HCT116 (cell line): ENCODE measurements around the gene CIC. TPM values are rescaled to one million over a fixed set of nuclear protein-coding genes. Genes with fewer than 3 reads are reported as not detected.

Experiments used
- ATAC-seq: fragments of 200-7000 bp; cut with Tn5 transposase; 2 replicates; pipeline ENCODE4 v1.9.1; 2020; ENCODE audit warnings: mild to moderate bottlenecking, moderate library complexity
- BruUV-seq: library from RNA; stranded (reverse); fragments of 400-500 nt; replicated peaks from 2 replicates; lab custom pipeline; 2021; lab: Mats Ljungman, UMichigan
- CTCF ChIA-PET: fragments of 300-600 bp; sonication (Branson Sonifier 250); formaldehyde crosslinking; loops from one replicate; lab custom pipeline; 2021; ENCODE audit warnings: antibody characterized with exemption; lab: Charles Lee
- POLR2A ChIA-PET: fragments of 300-600, 350-600 bp; sonication (Branson Sonifier 250); formaldehyde crosslinking; loops from one replicate; lab custom pipeline; 2021; ENCODE audit warnings: antibody characterized with exemption; lab: Charles Lee
- RAD21 ChIA-PET, 2 experiments: fragments of 300-600 bp; sonication (Branson Sonifier 250); formaldehyde crosslinking; loops; one replicate each; lab custom pipeline; 2023; ENCODE audit warnings: low total read pairs in 2 of 2; ENCODE audit not compliant: uncharacterized antibody in 2 of 2, unreplicated experiment in 2 of 2, low non-redundant PET in 1 of 2; lab: Charles Lee
- DNase-seq: peaks from one replicate; pipeline ENCODE4 v3.0.0-alpha.2; 2010; ENCODE audit warnings: low read depth, low spot score
- H2AFZ ChIP-seq: fragments of 200-600 bp; shearing (Covaris generic), sonication (generic); 2 replicates; pipeline ENCODE4 v1.6.1; 2017; ENCODE audit warnings: low read depth, mixed run types, mixed read lengths, antibody characterized with exemption, low read length; ENCODE audit not compliant: poor library complexity, severe bottlenecking
- H3K27ac ChIP-seq: 2 replicates; pipeline ENCODE4 v1.5.1; 2012; ENCODE audit warnings: low read depth, low read length
- H3K27me3 ChIP-seq: fragments of 200-600 bp; sonication (generic); 2 replicates; pipeline ENCODE4 v1.6.1; 2016; ENCODE audit warnings: mixed run types, low read length, mixed read lengths; ENCODE audit not compliant: insufficient read depth
- H3K36me3 ChIP-seq, 2 experiments: fragments of 200-500 bp in 1 of 2; fragments of 200-600 bp in 1 of 2; sonication (Bioruptor generic) in 1 of 2; sonication (generic) in 1 of 2; 2 replicates each; pipeline versions ENCODE4 v1.5.1 to v1.6.1; 2014 to 2016; ENCODE audit warnings: low read length in 2 of 2, inconsistent platforms in 1 of 2, mixed read lengths in 1 of 2, mixed run types in 1 of 2; ENCODE audit not compliant: insufficient read depth in 2 of 2, control insufficient read depth in 1 of 2
- H3K4me1 ChIP-seq, 2 experiments: fragments of 200-600 bp in 1 of 2; sonication (generic) in 1 of 2; 2 replicates each; pipeline versions ENCODE4 v1.5.1 to v1.6.1; 2012 to 2017; ENCODE audit warnings: low read length in 2 of 2, inconsistent platforms in 1 of 2, mild to moderate bottlenecking in 1 of 2, mixed read lengths in 1 of 2, mixed run types in 1 of 2, moderate library complexity in 1 of 2; ENCODE audit not compliant: insufficient read depth in 2 of 2, control insufficient read depth in 1 of 2
- H3K4me2 ChIP-seq: fragments of 200-600 bp; sonication (generic); 2 replicates; pipeline ENCODE4 v1.6.1; 2017; ENCODE audit warnings: mixed run types, low read length, mixed read lengths
- H3K4me3 ChIP-seq, 2 experiments: fragments of 200-600 bp in 1 of 2; sonication (generic) in 1 of 2; replicated peaks in 1 of 2; 2 replicates each; pipeline ENCODE4 v1.5.1; 2011 to 2016; ENCODE audit warnings: low read length in 2 of 2, control low read depth in 1 of 2, low read depth in 1 of 2, mild to moderate bottlenecking in 1 of 2, mixed read lengths in 1 of 2, mixed run types in 1 of 2
- H3K79me2 ChIP-seq: fragments of 200-600 bp; sonication (generic); 2 replicates; pipeline ENCODE4 v1.6.1; 2017; ENCODE audit warnings: mild to moderate bottlenecking, mixed run types, low read length, moderate library complexity, mixed read lengths; ENCODE audit not compliant: insufficient read depth
- H3K9ac ChIP-seq: fragments of 200-600 bp; sonication (generic); 2 replicates; pipeline ENCODE4 v1.6.1; 2016; ENCODE audit warnings: low read length, mixed read lengths
- H3K9me2 ChIP-seq: fragments of 200-600 bp; sonication (generic), shearing (Covaris generic); 2 replicates; pipeline ENCODE4 v1.6.1; 2017; ENCODE audit warnings: mixed run types, mild to moderate bottlenecking, moderate library complexity; ENCODE audit not compliant: insufficient read depth
- H3K9me3 ChIP-seq, 2 experiments: fragments of 200-500 bp in 1 of 2; fragments of 200-600 bp in 1 of 2; sonication (Bioruptor generic) in 1 of 2; sonication (generic) in 1 of 2; 2 replicates each; pipeline ENCODE4 v1.6.1; 2014 to 2017; ENCODE audit warnings: low read length in 2 of 2, mixed read lengths in 2 of 2, inconsistent platforms in 1 of 2, low read depth in 1 of 2, mild to moderate bottlenecking in 1 of 2, mixed run types in 1 of 2, moderate library complexity in 1 of 2; ENCODE audit not compliant: control insufficient read depth in 1 of 2, insufficient read depth in 1 of 2
- H4K20me1 ChIP-seq: fragments of 200-600 bp; sonication (generic), shearing (Covaris generic); 2 replicates; pipeline ENCODE4 v1.6.1; 2017; ENCODE audit warnings: mixed run types, mild to moderate bottlenecking, moderate library complexity; ENCODE audit not compliant: insufficient read depth
- ATF3 ChIP-seq: IDR thresholded peaks from 2 replicates; pipeline ENCODE4 v1.6.1; 2012
- CBX3 ChIP-seq: IDR thresholded peaks from 2 replicates; pipeline ENCODE4 v1.6.1; 2012; ENCODE audit warnings: low read depth
- CEBPB ChIP-seq: IDR thresholded peaks from 2 replicates; pipeline ENCODE4 v1.6.1; 2012; ENCODE audit warnings: low read depth
- CTCF ChIP-seq, 3 experiments: fragments of 200-600 bp in 1 of 3; sonication (generic) in 1 of 3; IDR thresholded peaks in 2 of 3; conservative IDR thresholded peaks in 1 of 3; 2 replicates each; pipeline ENCODE4 v1.5.1; 2012 to 2017; ENCODE audit warnings: low read depth in 2 of 3, low read length in 2 of 3, antibody characterized with exemption in 1 of 3, borderline replicate concordance in 1 of 3, control low read depth in 1 of 3, mild to moderate bottlenecking in 1 of 3, mixed read lengths in 1 of 3, mixed run types in 1 of 3, moderate library complexity in 1 of 3; ENCODE audit not compliant: insufficient read depth in 1 of 3
- EGR1 ChIP-seq: IDR thresholded peaks from 2 replicates; pipeline ENCODE4 v1.6.1; 2012; ENCODE audit warnings: low read depth
- ELF1 ChIP-seq: IDR thresholded peaks from 2 replicates; pipeline ENCODE4 v1.6.1; 2012; ENCODE audit warnings: low read depth, borderline replicate concordance
- FOSL1 ChIP-seq: IDR thresholded peaks from 2 replicates; pipeline ENCODE4 v1.6.1; 2012; ENCODE audit warnings: low read depth
- JUND ChIP-seq: IDR thresholded peaks from 2 replicates; pipeline ENCODE4 v1.6.1; 2012
- MAX ChIP-seq: IDR thresholded peaks from 2 replicates; pipeline ENCODE4 v1.6.1; 2012
- POLR2A ChIP-seq: IDR thresholded peaks from 2 replicates; pipeline ENCODE4 v1.7.0; 2011; ENCODE audit warnings: borderline replicate concordance; ENCODE audit not compliant: insufficient read depth, insufficient read length; ENCODE audit errors: extremely low read depth
- POLR2AphosphoS5 ChIP-seq: IDR thresholded peaks from 2 replicates; pipeline ENCODE4 v1.6.1; 2011; ENCODE audit warnings: mild to moderate bottlenecking, low read depth, low read length, moderate library complexity
- RAD21 ChIP-seq: IDR thresholded peaks from 2 replicates; pipeline ENCODE4 v1.6.1; 2012; ENCODE audit warnings: low read depth, mild to moderate bottlenecking
- REST ChIP-seq: IDR thresholded peaks from 2 replicates; pipeline ENCODE4 v1.6.1; 2012; ENCODE audit warnings: low read depth
- SIN3A ChIP-seq: IDR thresholded peaks from 2 replicates; pipeline ENCODE4 v1.6.1; 2012; ENCODE audit warnings: low read depth
- SP1 ChIP-seq: IDR thresholded peaks from 2 replicates; pipeline ENCODE4 v1.6.1; 2012; ENCODE audit warnings: low read depth
- SRF ChIP-seq: IDR thresholded peaks from 2 replicates; pipeline ENCODE4 v1.6.1; 2012; ENCODE audit warnings: low read depth
- TCF7L2 ChIP-seq: IDR thresholded peaks from 2 replicates; pipeline ENCODE4 v1.7.0; 2011; ENCODE audit warnings: borderline replicate concordance, inconsistent platforms; ENCODE audit not compliant: insufficient read depth, insufficient read length; ENCODE audit errors: extremely low read depth
- YY1 ChIP-seq: IDR thresholded peaks from 2 replicates; pipeline ENCODE4 v1.6.1; 2011; ENCODE audit warnings: low read length, low read depth, moderate library complexity, mild to moderate bottlenecking; ENCODE audit not compliant: insufficient replicate concordance; ENCODE audit errors: extremely low read depth
- ZFX ChIP-seq: fragments of 450-650 bp; IDR thresholded peaks from 2 replicates; pipeline ENCODE4 v1.6.1; 2017
- intact Hi-C: fragments of 100-400 bp; cut with micrococcal nuclease; formaldehyde crosslinking; loops from 2 replicates; pipeline ENCODE4 v1.10.0; 2022
- total RNA-seq: library from RNA; stranded (reverse); gene quantifications from one replicate; pipeline ENCODE4 v1.2.1, GENCODE V29; 2021; ENCODE audit not compliant: unreplicated experiment
- TF ChIP-seq, protein P1 (sequence below): IDR thresholded peaks from 2 replicates; pipeline ENCODE4 v1.6.1; 2011; ENCODE audit warnings: mild to moderate bottlenecking, low read length, moderate library complexity; ENCODE audit not compliant: insufficient replicate concordance; ENCODE audit errors: extremely low read depth

Gene CIC
- total RNA-seq, 1 experiment from 2014 or later = 52.0 TPM

GRCh38 chr19:42317535-42317934, 48.5 kb downstream of the CIC start:
- ATAC-seq = no peak
- no peak overlapping the region for H2AFZ ChIP-seq
- no peak overlapping the region for H3K4me3 ChIP-seq
- peaks cover 0 to 14% of the 10 kb centered on the region in 2 experiments; a peak in 2 of 4 replicates for H3K4me1 ChIP-seq
- DNase-seq = no peak
- no peak for TF ChIP-seq TCF7L2
- TF ChIP-seq JUND = no peak
- no peak for TF ChIP-seq CBX3
- no peak for TF ChIP-seq MAX
- TF ChIP-seq, protein P1, sequence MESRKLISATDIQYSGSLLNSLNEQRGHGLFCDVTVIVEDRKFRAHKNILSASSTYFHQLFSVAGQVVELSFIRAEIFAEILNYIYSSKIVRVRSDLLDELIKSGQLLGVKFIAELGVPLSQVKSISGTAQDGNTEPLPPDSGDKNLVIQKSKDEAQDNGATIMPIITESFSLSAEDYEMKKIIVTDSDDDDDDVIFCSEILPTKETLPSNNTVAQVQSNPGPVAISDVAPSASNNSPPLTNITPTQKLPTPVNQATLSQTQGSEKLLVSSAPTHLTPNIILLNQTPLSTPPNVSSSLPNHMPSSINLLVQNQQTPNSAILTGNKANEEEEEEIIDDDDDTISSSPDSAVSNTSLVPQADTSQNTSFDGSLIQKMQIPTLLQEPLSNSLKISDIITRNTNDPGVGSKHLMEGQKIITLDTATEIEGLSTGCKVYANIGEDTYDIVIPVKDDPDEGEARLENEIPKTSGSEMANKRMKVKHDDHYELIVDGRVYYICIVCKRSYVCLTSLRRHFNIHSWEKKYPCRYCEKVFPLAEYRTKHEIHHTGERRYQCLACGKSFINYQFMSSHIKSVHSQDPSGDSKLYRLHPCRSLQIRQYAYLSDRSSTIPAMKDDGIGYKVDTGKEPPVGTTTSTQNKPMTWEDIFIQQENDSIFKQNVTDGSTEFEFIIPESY = no peak
- no peak for TF ChIP-seq SP1
- TF ChIP-seq ATF3 = no peak
- no peak for TF ChIP-seq ZFX
- no peak for TF ChIP-seq CTCF (IDR thresholded peaks at IDR 0.05 in 2 of 3, conservative IDR thresholded peaks at IDR 0.05 in 1 of 3; ENCODE audit: borderline replicate concordance in 1 of 3, insufficient read depth in 1 of 3, low read depth in 2 of 3, low read length in 2 of 3)
- TF ChIP-seq REST = no peak
- no peak for TF ChIP-seq YY1
- TF ChIP-seq SRF = no peak
- TF ChIP-seq CEBPB = no peak
- no peak for TF ChIP-seq EGR1
- TF ChIP-seq SIN3A = no peak
- no peak for TF ChIP-seq FOSL1
- no peak for TF ChIP-seq RAD21
- no peak for TF ChIP-seq POLR2AphosphoS5
- no peak for TF ChIP-seq ELF1
- no peak for TF ChIP-seq POLR2A
- no peaks in the 10 kb centered on the region for H3K9me2 ChIP-seq
- RAD21 ChIA-PET = no interaction called here
- no peaks in the 10 kb centered on the region for H4K20me1 ChIP-seq
- H3K79me2 ChIP-seq = no peaks in the 10 kb centered on the region
- POLR2A ChIA-PET = no interaction called here
- no peak overlapping the region for H3K4me2 ChIP-seq
- no peak overlapping the region for H3K27ac ChIP-seq
- CTCF ChIA-PET = no interaction called here
- no peak overlapping the region for H3K9ac ChIP-seq
- H3K27me3 ChIP-seq = no peaks in the 10 kb centered on the region
- H3K36me3 ChIP-seq = no peaks in the 10 kb centered on the region
- no peaks in the 10 kb centered on the region for H3K9me3 ChIP-seq
- intact Hi-C loops = no loop called here
- BruUV-seq = no TSS peak
